SH-SY5Y (cell line): Measurements from ENCODE around the gene TFDP1.

Experiments
- GATA2 ChIP-seq: IDR thresholded peaks from 2 replicates; pipeline ENCODE4 v1.6.1; 2011; ENCODE audit warnings: mild to moderate bottlenecking, low read depth, low read length
- GATA3 ChIP-seq: IDR thresholded peaks from 2 replicates; pipeline ENCODE4 v1.6.1; 2011; ENCODE audit warnings: low read depth, mild to moderate bottlenecking, low read length, moderate library complexity

DNA sequence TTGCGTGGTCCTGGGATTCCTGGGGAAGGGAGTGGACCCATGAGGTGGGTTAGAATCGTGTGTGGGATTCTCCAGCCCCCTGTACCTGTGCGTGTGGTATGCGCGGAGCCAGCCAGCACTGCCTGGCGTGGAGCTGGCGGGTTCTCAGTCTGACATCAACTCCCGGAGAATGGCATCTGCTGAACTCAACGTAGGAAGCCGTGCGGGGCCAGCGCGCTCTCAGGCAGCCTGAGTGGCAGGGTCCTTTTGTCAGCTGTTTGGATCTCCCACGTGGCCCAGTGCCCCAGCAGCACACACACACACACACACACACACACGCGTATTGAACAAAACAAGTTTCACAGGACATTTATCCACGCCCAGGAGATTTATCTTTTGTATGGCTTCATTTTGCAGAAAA is 45.3 kb downstream of the TFDP1 start:
- TF ChIP-seq GATA2 = no peak
- TF ChIP-seq GATA3 = no peak
